Stimulated activated naive CD8-positive, alpha-beta T cell treated with anti-CD3 and anti-CD28 coated beads, Interleukin-15, Interleukin-2, amounts not matched to agents 100 ng/mL and 50 ng/mL, for 24 hours (primary cell): ENCODE data around the gene B3GALNT2.
A peak's percentile ranks its signal among the peaks of the same experiment; 100 is the strongest.

Experiments
- H3K27ac Mint-ChIP-seq: one replicate; pipeline ENCODE4 v1.8.0; 2021; ENCODE audit warnings: mild to moderate bottlenecking, mixed read lengths
- H3K27me3 Mint-ChIP-seq: one replicate; pipeline ENCODE4 v1.8.0; 2021; ENCODE audit warnings: mixed read lengths
- H3K36me3 Mint-ChIP-seq: one replicate; pipeline ENCODE4 v1.8.0; 2021; ENCODE audit warnings: low read depth, mixed read lengths
- H3K4me1 Mint-ChIP-seq: one replicate; pipeline ENCODE4 v1.8.0; 2021; ENCODE audit warnings: low read depth, mixed read lengths
- H3K4me3 Mint-ChIP-seq: one replicate; pipeline ENCODE4 v1.8.0; 2021; ENCODE audit warnings: mild to moderate bottlenecking, mixed read lengths
- H3K9me3 Mint-ChIP-seq: one replicate; pipeline ENCODE4 v1.8.0; 2021; ENCODE audit warnings: mixed read lengths

B3GALNT2 gene

DNA sequence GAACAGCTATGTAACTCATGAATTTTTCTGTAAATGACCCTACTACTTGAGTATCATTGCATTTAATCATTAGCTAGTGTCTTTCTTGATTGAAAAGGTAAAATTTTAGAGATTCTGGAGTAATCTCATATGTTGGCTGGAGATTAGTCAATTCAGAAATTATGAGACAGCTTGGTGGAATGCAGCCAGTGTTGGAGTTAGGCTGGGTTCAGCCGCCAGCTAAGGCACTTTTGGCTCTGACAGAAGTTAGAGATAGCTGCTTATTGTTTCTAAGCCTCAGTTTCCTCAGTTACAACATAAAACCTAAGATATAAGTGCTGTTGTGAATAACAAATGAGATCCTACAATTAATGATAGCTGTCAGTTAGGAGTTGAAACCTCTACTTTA, 87.6 kb downstream of the B3GALNT2 start:
- H3K36me3 Mint-ChIP-seq, result peaks cover 12% of the 10 kb centered on the region
- H3K9me3 Mint-ChIP-seq, result no peaks in the 10 kb centered on the region
- no peak overlapping the region for H3K27ac Mint-ChIP-seq
- no peaks in the 10 kb centered on the region for H3K27me3 Mint-ChIP-seq
- H3K4me1 Mint-ChIP-seq, result peaks cover 1% of the 10 kb centered on the region
- no peak overlapping the region for H3K4me3 Mint-ChIP-seq

GRCh38 chr1:235415008-235415904, 89.0 kb downstream of the B3GALNT2 start:
- H3K36me3 Mint-ChIP-seq, result peaks cover 12% of the 10 kb centered on the region
- H3K4me1 Mint-ChIP-seq, result no peaks in the 10 kb centered on the region
- H3K4me3 Mint-ChIP-seq, result no peak overlapping the region
- H3K27ac Mint-ChIP-seq, result no peak overlapping the region
- H3K27me3 Mint-ChIP-seq, result no peaks in the 10 kb centered on the region
- H3K9me3 Mint-ChIP-seq, result no peaks in the 10 kb centered on the region

GRCh38 chr1:235411489-235412486, 92.5 kb downstream of the B3GALNT2 start:
- H3K4me1 Mint-ChIP-seq, result no peaks in the 10 kb centered on the region
- H3K4me3 Mint-ChIP-seq, result no peak overlapping the region
- H3K27ac Mint-ChIP-seq, result peak overlapping the region; percentile 49

GRCh38 chr1:235410467-235410866, 93.8 kb downstream of the B3GALNT2 start:
- no peaks in the 10 kb centered on the region for H3K27me3 Mint-ChIP-seq
- H3K27ac Mint-ChIP-seq, result no peak overlapping the region
- H3K4me1 Mint-ChIP-seq, result no peaks in the 10 kb centered on the region
- H3K4me3 Mint-ChIP-seq, result no peak overlapping the region
- peaks cover 5% of the 10 kb centered on the region for H3K36me3 Mint-ChIP-seq
- no peaks in the 10 kb centered on the region for H3K9me3 Mint-ChIP-seq

More at GRCh38 chr1:235411489-235412486, 92.5 kb downstream of the B3GALNT2 start:
- Mint-ChIP-seq H3K36me3 (peaks cover 5% of the 10 kb centered on the region), H3K9me3 (no peaks in the 10 kb centered on the region), H3K27me3 (no peaks in the 10 kb centered on the region)

DNA sequence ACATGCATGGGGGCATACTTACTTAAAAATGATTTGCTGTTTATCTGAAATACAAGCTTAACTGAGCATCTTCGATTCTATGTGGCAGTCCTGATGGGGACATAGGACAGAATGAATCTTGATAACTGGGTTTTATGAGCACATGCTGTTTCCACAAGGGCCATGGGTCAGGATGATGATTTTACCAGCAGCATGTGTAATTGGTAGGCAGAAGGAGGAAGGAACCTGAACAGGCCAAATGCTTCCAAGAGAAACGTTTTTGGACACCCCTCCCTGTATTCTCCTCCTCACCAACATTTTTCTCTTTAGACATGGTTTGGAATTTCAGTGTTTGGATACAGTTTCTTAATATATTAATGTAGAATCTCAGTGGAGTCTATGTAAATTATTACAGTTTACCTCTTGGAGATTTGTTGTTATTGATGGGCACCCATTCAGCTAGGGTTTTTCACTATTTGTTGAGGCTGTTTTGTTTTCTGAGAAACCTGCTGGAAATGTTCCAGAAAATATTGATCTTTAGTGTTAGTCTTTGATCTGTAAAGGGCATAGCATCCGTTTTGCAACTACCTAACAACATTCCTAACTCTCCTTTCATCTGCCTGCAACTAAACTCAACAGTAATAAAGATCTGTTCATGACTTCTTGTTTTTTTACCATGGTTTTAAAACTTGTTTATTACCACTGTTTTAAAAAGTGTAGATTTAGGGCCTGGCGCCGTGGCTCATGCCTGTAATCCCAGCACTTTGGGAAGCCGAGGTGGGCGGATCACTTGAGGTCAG, 95.0 kb downstream of the B3GALNT2 start:
- no peak overlapping the region for H3K4me3 Mint-ChIP-seq
- no peaks in the 10 kb centered on the region for H3K27me3 Mint-ChIP-seq
- H3K4me1 Mint-ChIP-seq, result no peaks in the 10 kb centered on the region
- H3K9me3 Mint-ChIP-seq, result no peaks in the 10 kb centered on the region
- H3K27ac Mint-ChIP-seq, result no peak overlapping the region
- H3K36me3 Mint-ChIP-seq, result peaks cover 1% of the 10 kb centered on the region

- no peaks in the 10 kb centered on the region for H3K9me3 Mint-ChIP-seq
- peaks cover 1% of the 10 kb centered on the region for H3K36me3 Mint-ChIP-seq
- H3K4me3 Mint-ChIP-seq, result no peak overlapping the region
- H3K4me1 Mint-ChIP-seq, result no peaks in the 10 kb centered on the region
- H3K27ac Mint-ChIP-seq, result no peak overlapping the region
- no peaks in the 10 kb centered on the region for H3K27me3 Mint-ChIP-seq
These were observed 95.7 kb downstream of the B3GALNT2 start for GRCh38 chr1:235408503-235408960.

GRCh38 chr1:235407419-235407818, 96.8 kb downstream of the B3GALNT2 start:
- H3K4me1 Mint-ChIP-seq, result no peaks in the 10 kb centered on the region
- no peaks in the 10 kb centered on the region for H3K27me3 Mint-ChIP-seq
- H3K9me3 Mint-ChIP-seq, result no peaks in the 10 kb centered on the region
- H3K27ac Mint-ChIP-seq, result no peak overlapping the region
- H3K4me3 Mint-ChIP-seq, result no peak overlapping the region
- H3K36me3 Mint-ChIP-seq, result peaks cover 10% of the 10 kb centered on the region

DNA sequence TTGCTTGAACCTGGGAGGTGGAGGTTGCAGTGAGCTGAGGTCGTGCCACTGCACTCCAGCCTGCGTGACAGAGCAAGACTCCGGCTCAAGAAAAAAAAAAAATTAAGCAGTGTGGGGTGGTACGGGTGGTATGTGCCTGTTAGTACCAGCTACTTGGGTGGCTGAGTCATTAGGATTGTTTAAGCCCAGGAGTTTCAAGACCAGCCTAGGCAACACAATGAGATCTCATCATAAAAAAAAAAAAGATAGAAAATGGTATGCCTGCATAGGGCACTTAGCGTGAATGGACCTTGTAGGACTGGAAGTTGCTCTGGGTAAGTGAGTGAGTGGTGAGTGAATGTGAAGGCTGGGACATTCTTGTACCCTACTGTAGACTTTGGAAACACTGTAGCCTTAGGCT, 100.1 kb downstream of the B3GALNT2 start:
- no peaks in the 10 kb centered on the region for H3K9me3 Mint-ChIP-seq
- H3K4me1 Mint-ChIP-seq, result no peaks in the 10 kb centered on the region
- peaks cover 20% of the 10 kb centered on the region for H3K36me3 Mint-ChIP-seq
- H3K27ac Mint-ChIP-seq, result no peak overlapping the region
- H3K27me3 Mint-ChIP-seq, result no peaks in the 10 kb centered on the region
- H3K4me3 Mint-ChIP-seq, result no peak overlapping the region

DNA sequence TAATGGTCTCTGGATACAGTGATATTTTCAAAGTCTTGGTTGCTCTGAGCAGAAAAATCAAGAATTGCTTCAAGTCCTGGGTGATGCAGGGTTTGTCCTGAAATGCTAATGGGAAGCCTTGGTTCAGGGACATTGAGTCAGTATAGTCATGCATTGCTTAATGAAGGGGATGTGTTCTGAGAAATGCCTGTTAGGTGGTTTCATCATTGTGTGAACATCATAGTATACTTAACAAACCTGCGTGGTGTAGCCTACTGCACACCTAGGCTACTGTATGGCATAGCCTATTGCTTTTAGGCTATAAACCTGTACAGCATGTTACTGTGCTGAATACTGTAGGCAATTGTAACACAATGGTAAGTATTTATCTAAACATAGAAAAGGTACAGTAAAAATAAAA, 100.7 kb downstream of the B3GALNT2 start:
- no peaks in the 10 kb centered on the region for H3K27me3 Mint-ChIP-seq
- H3K4me3 Mint-ChIP-seq, result no peak overlapping the region
- H3K27ac Mint-ChIP-seq, result no peak overlapping the region
- H3K4me1 Mint-ChIP-seq, result no peaks in the 10 kb centered on the region
- no peaks in the 10 kb centered on the region for H3K9me3 Mint-ChIP-seq
- H3K36me3 Mint-ChIP-seq, result peaks cover 20% of the 10 kb centered on the region

DNA sequence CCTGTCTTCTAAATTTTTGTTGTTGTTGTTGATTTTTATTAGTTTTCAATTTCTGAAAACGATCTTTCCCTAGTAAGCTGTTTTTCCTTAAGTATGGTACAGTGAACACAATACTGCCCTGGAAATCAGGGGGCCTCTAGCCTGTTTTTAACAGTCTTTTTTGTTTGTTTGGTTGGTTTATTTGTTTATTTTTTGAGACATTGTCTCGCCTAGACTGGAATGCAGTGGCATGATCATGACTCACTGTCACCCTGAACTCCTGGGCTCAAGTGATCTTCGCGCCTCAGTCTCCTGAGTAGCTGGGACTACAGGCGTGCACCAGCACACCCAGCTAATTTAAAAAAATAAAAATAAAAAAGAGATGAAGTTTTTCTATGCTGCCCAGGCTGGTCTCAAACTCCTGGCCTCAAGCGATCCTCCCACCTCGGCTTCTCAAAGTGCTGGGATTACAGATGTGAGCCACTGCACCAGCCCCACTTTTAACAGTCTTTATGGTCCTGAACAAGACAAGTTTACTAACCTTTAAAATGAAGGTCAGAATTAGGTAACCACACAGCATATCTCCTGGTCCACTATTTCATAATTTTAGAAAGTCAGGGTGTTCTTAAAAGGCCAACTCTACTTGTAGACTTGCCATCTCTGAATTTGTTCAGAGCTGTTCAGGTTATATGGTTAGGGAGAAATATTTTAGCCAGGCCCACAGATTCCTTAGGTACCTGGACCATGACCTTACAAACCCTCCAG, 101.6 kb downstream of the B3GALNT2 start:
- no peaks in the 10 kb centered on the region for H3K27me3 Mint-ChIP-seq
- H3K27ac Mint-ChIP-seq, result no peak overlapping the region
- peaks cover 20% of the 10 kb centered on the region for H3K36me3 Mint-ChIP-seq
- no peaks in the 10 kb centered on the region for H3K4me1 Mint-ChIP-seq
- H3K4me3 Mint-ChIP-seq, result no peak overlapping the region
- no peaks in the 10 kb centered on the region for H3K9me3 Mint-ChIP-seq

- H3K36me3 Mint-ChIP-seq, result peaks cover 20% of the 10 kb centered on the region
- no peak overlapping the region for H3K27ac Mint-ChIP-seq
- no peak overlapping the region for H3K4me3 Mint-ChIP-seq
- H3K4me1 Mint-ChIP-seq, result no peaks in the 10 kb centered on the region
- H3K9me3 Mint-ChIP-seq, result no peaks in the 10 kb centered on the region
- H3K27me3 Mint-ChIP-seq, result no peaks in the 10 kb centered on the region
These were observed 103.0 kb downstream of the B3GALNT2 start for GRCh38 chr1:235401251-235401650.
